NCI-H187 (cell line): Measurements from ENCODE around the gene UBE2Z.

Source experiments
- DNase-seq, 2 experiments: peaks; one replicate each; lab custom pipeline; 2025; lab: John Stamatoyannopoulos, UW

UBE2Z gene

GRCh38 chr17:48960834-48961515 lies 52.8 kb downstream of the UBE2Z start:
- DNase-seq, result no peak

GRCh38 chr17:48961516-48962233 lies 53.5 kb downstream of the UBE2Z start:
- no peak for DNase-seq

DNA sequence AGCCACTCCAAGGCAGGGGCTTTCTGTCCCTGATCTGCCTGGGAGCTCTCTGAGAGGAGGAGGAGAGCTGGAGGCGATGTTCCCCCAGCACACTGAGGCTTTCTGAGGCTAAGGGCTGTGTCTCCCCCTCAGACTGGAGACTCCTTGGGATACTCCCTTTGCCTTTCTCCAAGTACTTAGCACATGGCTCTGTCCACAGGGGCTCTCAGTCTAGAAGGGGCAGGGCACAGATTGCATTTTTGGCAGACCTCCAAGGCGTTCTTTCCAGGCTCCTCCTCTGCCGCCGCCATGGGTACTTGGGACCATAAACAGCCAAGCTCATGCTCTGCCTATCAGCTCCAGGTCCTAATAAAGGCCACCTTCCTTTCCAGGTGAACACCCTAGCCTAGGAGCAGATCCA lies 62.0 kb downstream of the UBE2Z start:
- DNase-seq, result peak in 1 of 2 experiments; percentile 29

DNA sequence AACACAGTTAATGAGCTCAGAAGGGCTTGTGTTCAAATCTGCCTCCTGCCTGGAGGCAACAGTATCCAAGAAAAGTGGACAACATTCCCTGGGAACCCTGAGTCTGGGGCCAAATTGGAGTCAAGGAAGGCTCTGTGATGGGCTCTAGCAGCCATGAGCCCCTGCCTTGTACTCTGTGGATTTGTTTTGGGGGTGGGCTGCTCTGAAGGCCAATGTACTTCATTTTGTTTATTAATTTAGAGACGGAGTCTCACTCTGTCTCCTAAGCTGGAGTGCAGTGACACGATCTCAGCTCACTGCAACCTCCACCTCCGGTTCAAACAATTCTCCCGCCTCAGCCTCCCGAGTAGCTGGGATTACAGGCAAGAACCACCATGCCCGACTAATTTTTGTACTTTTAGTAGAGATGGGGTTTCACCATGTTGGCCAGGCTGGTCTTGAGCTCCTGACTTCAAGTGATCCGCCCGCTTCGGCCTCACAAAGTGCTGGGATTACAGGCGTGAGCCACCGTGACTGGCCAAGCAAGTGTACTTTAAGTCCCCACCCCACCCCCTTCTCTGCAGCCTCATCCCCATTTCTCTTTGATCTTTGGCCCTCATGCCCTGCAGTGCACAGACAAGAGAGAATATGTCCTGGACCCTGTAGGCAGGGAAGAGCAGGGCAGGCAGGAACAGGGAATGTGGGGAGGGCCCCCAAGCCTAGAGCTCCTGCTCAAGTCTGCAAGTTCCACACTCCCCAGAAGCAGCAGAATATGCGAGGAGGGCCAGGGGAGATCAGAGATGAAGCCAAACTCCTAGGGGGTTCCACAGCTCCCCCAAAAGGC lies 62.9 kb downstream of the UBE2Z start:
- DNase-seq, result no peak

DNA sequence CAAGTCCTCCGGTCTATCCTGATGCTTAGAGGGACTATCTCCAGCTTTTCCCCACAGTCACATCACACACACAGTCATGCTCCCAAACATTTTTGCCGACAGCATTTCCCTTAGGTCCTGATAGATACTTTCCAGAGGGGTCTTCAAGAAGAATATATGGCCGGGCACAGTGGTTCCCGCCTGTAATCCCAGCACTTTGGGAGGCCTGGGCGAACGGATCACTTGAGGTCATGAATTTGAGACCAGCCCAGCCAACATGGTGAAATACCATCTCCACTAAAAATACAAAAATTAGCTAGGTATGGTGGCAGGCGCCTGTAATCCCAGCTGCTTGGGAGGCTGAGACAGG lies 64.5 kb downstream of the UBE2Z start:
- no peak for DNase-seq

DNA sequence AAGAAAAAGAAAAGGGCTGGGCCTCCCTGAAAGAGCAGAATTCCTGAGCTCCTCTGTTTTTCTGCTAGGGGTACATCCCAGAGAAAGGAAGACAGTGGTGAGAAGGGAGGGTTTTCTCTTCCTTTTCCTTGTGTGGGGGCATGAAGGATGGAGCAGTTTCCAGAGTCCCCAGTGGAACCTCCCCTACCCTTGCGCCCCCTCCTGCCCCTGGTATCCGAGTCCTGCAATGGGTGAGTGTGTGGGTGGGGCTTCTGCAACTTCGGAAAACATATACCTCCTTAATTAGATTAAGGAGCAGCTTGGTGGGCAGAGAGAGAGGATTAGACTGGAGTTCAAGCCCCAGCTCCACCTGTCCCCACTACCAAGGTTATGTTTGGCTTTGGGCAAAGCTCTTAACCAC lies 65.6 kb downstream of the UBE2Z start:
- DNase-seq, result no peak
